ENCODE results near the gene CEP85.

DNA sequence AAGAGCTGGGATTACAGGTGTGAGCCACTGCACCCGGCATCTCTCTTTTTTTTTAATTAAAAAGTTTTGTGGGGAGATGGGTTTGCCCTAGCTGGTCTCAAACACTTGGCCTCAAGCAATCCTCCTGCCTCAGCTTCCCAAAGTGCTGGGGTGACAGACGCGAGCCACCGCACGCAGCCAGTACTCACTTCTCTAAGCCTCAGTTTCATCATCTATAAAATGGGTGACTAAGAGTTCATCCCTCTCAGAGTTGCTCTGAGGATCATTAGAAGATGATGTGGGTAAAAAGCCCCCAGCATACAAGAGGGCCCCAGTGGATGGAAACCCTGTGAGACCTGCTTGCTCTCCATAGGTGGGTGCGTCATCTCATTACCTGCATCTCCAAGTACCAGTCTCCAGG lies 46.1 kb upstream of the CEP85 start:
- TF ChIP-seq, protein P1, sequence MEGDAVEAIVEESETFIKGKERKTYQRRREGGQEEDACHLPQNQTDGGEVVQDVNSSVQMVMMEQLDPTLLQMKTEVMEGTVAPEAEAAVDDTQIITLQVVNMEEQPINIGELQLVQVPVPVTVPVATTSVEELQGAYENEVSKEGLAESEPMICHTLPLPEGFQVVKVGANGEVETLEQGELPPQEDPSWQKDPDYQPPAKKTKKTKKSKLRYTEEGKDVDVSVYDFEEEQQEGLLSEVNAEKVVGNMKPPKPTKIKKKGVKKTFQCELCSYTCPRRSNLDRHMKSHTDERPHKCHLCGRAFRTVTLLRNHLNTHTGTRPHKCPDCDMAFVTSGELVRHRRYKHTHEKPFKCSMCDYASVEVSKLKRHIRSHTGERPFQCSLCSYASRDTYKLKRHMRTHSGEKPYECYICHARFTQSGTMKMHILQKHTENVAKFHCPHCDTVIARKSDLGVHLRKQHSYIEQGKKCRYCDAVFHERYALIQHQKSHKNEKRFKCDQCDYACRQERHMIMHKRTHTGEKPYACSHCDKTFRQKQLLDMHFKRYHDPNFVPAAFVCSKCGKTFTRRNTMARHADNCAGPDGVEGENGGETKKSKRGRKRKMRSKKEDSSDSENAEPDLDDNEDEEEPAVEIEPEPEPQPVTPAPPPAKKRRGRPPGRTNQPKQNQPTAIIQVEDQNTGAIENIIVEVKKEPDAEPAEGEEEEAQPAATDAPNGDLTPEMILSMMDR (IDR thresholded peaks at IDR 0.05), result no peak
- no peak for TF ChIP-seq POLR2AphosphoS5 (IDR thresholded peaks at IDR 0.05; ENCODE audit: low read depth, low read length)
- TF ChIP-seq, protein P2, sequence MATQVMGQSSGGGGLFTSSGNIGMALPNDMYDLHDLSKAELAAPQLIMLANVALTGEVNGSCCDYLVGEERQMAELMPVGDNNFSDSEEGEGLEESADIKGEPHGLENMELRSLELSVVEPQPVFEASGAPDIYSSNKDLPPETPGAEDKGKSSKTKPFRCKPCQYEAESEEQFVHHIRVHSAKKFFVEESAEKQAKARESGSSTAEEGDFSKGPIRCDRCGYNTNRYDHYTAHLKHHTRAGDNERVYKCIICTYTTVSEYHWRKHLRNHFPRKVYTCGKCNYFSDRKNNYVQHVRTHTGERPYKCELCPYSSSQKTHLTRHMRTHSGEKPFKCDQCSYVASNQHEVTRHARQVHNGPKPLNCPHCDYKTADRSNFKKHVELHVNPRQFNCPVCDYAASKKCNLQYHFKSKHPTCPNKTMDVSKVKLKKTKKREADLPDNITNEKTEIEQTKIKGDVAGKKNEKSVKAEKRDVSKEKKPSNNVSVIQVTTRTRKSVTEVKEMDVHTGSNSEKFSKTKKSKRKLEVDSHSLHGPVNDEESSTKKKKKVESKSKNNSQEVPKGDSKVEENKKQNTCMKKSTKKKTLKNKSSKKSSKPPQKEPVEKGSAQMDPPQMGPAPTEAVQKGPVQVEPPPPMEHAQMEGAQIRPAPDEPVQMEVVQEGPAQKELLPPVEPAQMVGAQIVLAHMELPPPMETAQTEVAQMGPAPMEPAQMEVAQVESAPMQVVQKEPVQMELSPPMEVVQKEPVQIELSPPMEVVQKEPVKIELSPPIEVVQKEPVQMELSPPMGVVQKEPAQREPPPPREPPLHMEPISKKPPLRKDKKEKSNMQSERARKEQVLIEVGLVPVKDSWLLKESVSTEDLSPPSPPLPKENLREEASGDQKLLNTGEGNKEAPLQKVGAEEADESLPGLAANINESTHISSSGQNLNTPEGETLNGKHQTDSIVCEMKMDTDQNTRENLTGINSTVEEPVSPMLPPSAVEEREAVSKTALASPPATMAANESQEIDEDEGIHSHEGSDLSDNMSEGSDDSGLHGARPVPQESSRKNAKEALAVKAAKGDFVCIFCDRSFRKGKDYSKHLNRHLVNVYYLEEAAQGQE (IDR thresholded peaks at IDR 0.05; ENCODE audit: insufficient read depth in 1 of 2, low read depth in 2 of 2, low read length in 1 of 2), result no peak

All from Panc1 (cell line).